Progenitor cell of endocrine pancreas (in vitro differentiated cells): ENCODE results near the gene FARS2. TPM values are rescaled to one million over a fixed set of nuclear protein-coding genes. Genes with fewer than 3 reads are reported as not detected.

Experiments used
- DNase-seq: peaks from one replicate; pipeline ENCODE4 v3.0.0; 2021; ENCODE audit warnings: low spot score; ENCODE audit not compliant: unreplicated experiment
- H3K27ac Mint-ChIP-seq: 2 replicates; pipeline ENCODE4 v1.8.0; 2021; ENCODE audit warnings: mild to moderate bottlenecking, moderate library complexity, mixed read lengths
- H3K27me3 Mint-ChIP-seq: 2 replicates; pipeline ENCODE4 v1.8.0; 2021; ENCODE audit warnings: mixed read lengths
- H3K36me3 Mint-ChIP-seq: 2 replicates; pipeline ENCODE4 v1.8.0; 2022; ENCODE audit warnings: mixed read lengths; ENCODE audit not compliant: insufficient read depth
- H3K4me1 Mint-ChIP-seq: 2 replicates; pipeline ENCODE4 v1.8.0; 2021; ENCODE audit warnings: low read depth, mixed read lengths
- H3K4me3 Mint-ChIP-seq: 2 replicates; pipeline ENCODE4 v1.8.0; 2021; ENCODE audit warnings: low read depth, mild to moderate bottlenecking, moderate library complexity, mixed read lengths
- H3K9me3 Mint-ChIP-seq: 2 replicates; pipeline ENCODE4 v1.8.0; 2021; ENCODE audit warnings: low read depth, mixed read lengths
- CTCF ChIP-seq: fragments of 200-600 bp; sonication (generic); IDR thresholded peaks from one replicate; pipeline ENCODE4 v1.5.0; 2021; ENCODE audit warnings: antibody characterized with exemption, mild to moderate bottlenecking; ENCODE audit not compliant: unreplicated experiment
- total RNA-seq: library from RNA; stranded (reverse); gene quantifications from 2 replicates; pipeline ENCODE4 v1.2.1, GENCODE V29; 2021

The FARS2 gene
- total RNA-seq, 1 donor from 2014 or later: 20.8 TPM

DNA sequence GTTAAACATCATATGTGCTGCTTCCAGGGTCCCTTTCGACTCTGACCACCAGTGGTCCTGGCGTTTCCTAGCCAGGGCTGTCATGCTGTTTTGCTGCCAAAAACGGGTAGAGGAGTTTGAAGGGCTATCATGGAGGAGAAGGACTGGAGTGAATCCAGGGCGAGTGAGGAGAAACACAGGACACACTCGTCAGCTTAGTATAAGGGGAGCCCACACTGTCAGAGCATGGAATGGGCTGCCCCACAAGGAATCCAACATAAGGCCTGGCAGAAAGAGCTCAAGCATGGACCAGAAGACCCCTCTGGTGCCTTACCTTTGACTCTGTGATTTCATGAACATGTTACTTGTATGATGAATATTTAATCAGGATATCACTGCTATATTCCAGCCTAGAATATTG is 498.3 kb downstream of the FARS2 start:
- H3K4me3 Mint-ChIP-seq: no peak overlapping the region
- TF ChIP-seq CTCF: no peak
- no peak overlapping the region for H3K27ac Mint-ChIP-seq
- no peak for DNase-seq
- no peaks in the 10 kb centered on the region for H3K27me3 Mint-ChIP-seq
- peaks cover 13% of the 10 kb centered on the region for H3K9me3 Mint-ChIP-seq
- H3K36me3 Mint-ChIP-seq: peaks cover 8% of the 10 kb centered on the region
- H3K4me1 Mint-ChIP-seq: no peaks in the 10 kb centered on the region

DNA sequence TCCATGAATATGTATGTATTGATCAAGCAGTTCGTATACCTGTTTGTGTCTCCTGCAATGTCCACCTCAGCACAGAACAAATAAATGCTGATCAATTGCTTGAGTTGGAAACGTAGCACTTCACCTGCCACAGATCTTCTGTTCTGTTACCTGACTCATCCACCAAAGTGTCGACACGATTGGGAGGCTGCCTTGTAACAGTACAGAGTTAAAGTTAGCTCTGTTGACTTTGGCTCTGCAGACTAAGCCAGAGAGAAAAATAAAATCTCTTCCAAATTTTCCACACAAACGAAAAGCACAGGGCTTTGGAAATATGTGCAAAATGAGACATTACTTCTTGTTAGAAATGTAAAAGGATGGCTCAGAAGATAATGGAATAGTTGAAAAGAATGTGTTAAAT is 500.1 kb downstream of the FARS2 start:
- no peaks in the 10 kb centered on the region for H3K36me3 Mint-ChIP-seq
- H3K4me1 Mint-ChIP-seq: no peaks in the 10 kb centered on the region
- no peak for DNase-seq
- no peaks in the 10 kb centered on the region for H3K9me3 Mint-ChIP-seq
- H3K4me3 Mint-ChIP-seq: no peak overlapping the region
- H3K27ac Mint-ChIP-seq: no peak overlapping the region
- no peaks in the 10 kb centered on the region for H3K27me3 Mint-ChIP-seq
- TF ChIP-seq CTCF: no peak

DNA sequence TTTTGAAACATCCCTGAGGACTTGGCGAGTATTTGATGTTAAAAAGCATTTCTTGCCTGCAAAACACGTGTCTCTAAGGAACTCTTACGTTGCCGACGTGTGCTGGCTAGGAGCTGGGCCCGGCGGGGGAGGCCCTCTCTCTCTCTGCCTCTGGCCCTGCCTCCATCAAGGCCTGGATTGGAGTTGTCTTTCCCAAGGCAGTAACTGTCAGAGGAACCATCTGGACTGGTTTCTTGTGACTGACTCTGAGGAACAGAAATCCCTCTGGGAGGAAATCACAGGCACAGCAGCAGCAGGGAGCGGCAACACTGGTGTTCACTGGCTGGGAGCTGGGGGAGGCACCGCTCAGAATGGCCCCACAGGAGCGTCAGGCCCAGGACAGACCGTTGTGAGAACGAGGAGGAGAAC is 501.3 kb downstream of the FARS2 start:
- no peak for TF ChIP-seq CTCF
- H3K27ac Mint-ChIP-seq: no peak overlapping the region
- DNase-seq: no peak
- H3K27me3 Mint-ChIP-seq: no peaks in the 10 kb centered on the region
- H3K4me3 Mint-ChIP-seq: no peak overlapping the region
- H3K4me1 Mint-ChIP-seq: no peaks in the 10 kb centered on the region
- peaks cover 3% of the 10 kb centered on the region for H3K9me3 Mint-ChIP-seq
- no peaks in the 10 kb centered on the region for H3K36me3 Mint-ChIP-seq

DNA sequence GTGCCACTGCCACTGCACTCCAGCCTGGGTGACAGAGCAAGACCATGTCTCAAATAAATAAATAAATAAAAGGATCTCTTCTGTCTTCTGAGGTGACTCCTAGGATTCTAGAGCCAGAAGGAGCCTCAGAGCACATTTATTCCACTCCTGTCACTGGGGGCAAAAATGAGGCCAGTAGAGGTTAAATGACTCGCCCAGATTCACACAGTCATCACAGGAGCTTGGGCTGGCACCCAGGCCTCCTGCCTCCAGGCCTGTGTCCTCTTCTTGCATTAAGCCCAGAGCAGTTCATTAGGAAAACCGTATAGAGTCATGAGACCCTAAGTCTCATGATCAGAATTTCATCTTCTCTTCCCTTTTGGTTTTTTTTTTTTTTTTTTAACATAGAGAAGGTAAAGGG is 502.1 kb downstream of the FARS2 start:
- Mint-ChIP-seq H3K4me3 (no peak overlapping the region), H3K4me1 (no peaks in the 10 kb centered on the region), H3K27ac (no peak overlapping the region), H3K36me3 (no peaks in the 10 kb centered on the region), H3K27me3 (no peaks in the 10 kb centered on the region), H3K9me3 (peaks cover 8% of the 10 kb centered on the region)
- no peak for DNase-seq
- no peak for TF ChIP-seq CTCF

- Mint-ChIP-seq H3K4me3 (no peak overlapping the region), H3K9me3 (peaks cover 12% of the 10 kb centered on the region), H3K4me1 (no peaks in the 10 kb centered on the region), H3K36me3 (peaks cover 2% of the 10 kb centered on the region), H3K27me3 (no peaks in the 10 kb centered on the region), H3K27ac (no peak overlapping the region)
- DNase-seq: no peak
- TF ChIP-seq CTCF: no peak
These were observed 502.6 kb downstream of the FARS2 start for GRCh38 chr6:5763871-5764270.
